Endothelial cell of umbilical vein (primary cell): ENCODE data around the gene IGSF11. TPM values are rescaled to one million over a fixed set of nuclear protein-coding genes. Genes with fewer than 3 reads are reported as not detected.

Experiments used
- BruUV-seq: library from RNA; stranded (reverse); fragments of 400-500 nt; replicated peaks from 2 replicates; lab custom pipeline; 2021; lab: Mats Ljungman, UMichigan
- CTCF ChIA-PET: fragments of 300-600, 350-600 bp; sonication (Branson Sonifier 250); formaldehyde crosslinking; loops from one replicate; lab custom pipeline; 2021; ENCODE audit warnings: antibody characterized with exemption, inconsistent platforms; lab: Charles Lee
- POLR2A ChIA-PET: fragments of 300-600, 350-600 bp; sonication (Branson Sonifier 250); formaldehyde crosslinking; loops from one replicate; lab custom pipeline; 2021; ENCODE audit warnings: antibody characterized with exemption, inconsistent platforms; lab: Charles Lee
- DNase-seq: peaks from one replicate; pipeline ENCODE4 v3.0.0-alpha.2; 2011; ENCODE audit warnings: low read depth, low spot score
- FAIRE-seq: peaks from 2 replicates; lab custom pipeline; 2011; peaks lifted over from hg19 to GRCh38; lab: Jason Lieb, UNC
- H2AFZ ChIP-seq: 2 replicates; pipeline ENCODE4 v1.6.0; 2012; ENCODE audit warnings: low read depth, low read length, control low read depth, inconsistent platforms
- H3K27ac ChIP-seq: 2 replicates; pipeline ENCODE4 v1.5.1; 2011; ENCODE audit warnings: low read depth, mild to moderate bottlenecking, control low read depth, low read length, moderate library complexity; ENCODE audit not compliant: insufficient read depth
- H3K27me3 ChIP-seq, 2 experiments: 2 replicates each; pipeline versions ENCODE4 v1.6.0 to v1.6.1; 2011; ENCODE audit warnings: low read length in 2 of 2, mixed read lengths in 1 of 2; ENCODE audit not compliant: control insufficient read depth in 2 of 2, insufficient read depth in 2 of 2
- H3K36me3 ChIP-seq, 2 experiments: 2 replicates in 1 of 2; 3 replicates in 1 of 2; pipeline ENCODE4 v1.5.1; 2011; ENCODE audit warnings: low read length in 2 of 2, mild to moderate bottlenecking in 1 of 2, moderate library complexity in 1 of 2; ENCODE audit not compliant: control insufficient read depth in 2 of 2, insufficient read depth in 2 of 2; ENCODE audit errors: extremely low read depth in 1 of 2
- H3K4me1 ChIP-seq: 3 replicates; pipeline ENCODE4 v1.5.1; 2011; ENCODE audit warnings: mild to moderate bottlenecking, low read length; ENCODE audit not compliant: control insufficient read depth, insufficient read depth; ENCODE audit errors: extremely low read depth
- H3K4me2 ChIP-seq: 2 replicates; pipeline ENCODE4 v1.6.1; 2011; ENCODE audit warnings: low read length, control low read depth, mixed read lengths; ENCODE audit not compliant: insufficient read depth
- H3K4me3 ChIP-seq, 3 experiments: fragments of 200-600 bp in 1 of 3; sonication (generic), shearing (Covaris generic) in 1 of 3; replicated peaks in 1 of 3; 2 replicates each; pipeline ENCODE4 v1.5.1; 2011 to 2016; ENCODE audit warnings: control low read depth in 3 of 3, low read length in 3 of 3, mild to moderate bottlenecking in 2 of 3, inconsistent platforms in 1 of 3, low read depth in 1 of 3, moderate library complexity in 1 of 3; ENCODE audit not compliant: insufficient read depth in 1 of 3
- H3K79me2 ChIP-seq: 2 replicates; pipeline ENCODE4 v1.6.0; 2012; ENCODE audit warnings: low read length, inconsistent platforms; ENCODE audit not compliant: control insufficient read depth, insufficient read depth
- H3K9ac ChIP-seq: replicated peaks from 2 replicates; pipeline ENCODE3; 2011; ENCODE audit warnings: low read length, control low read depth; ENCODE audit not compliant: insufficient read depth; ENCODE audit errors: extremely low read depth
- H3K9me1 ChIP-seq: replicated peaks from 3 replicates; pipeline ENCODE4 v1.6.0; 2011; ENCODE audit warnings: mild to moderate bottlenecking, low read length; ENCODE audit not compliant: control insufficient read depth, insufficient read depth; ENCODE audit errors: extremely low read depth
- H3K9me3 ChIP-seq: replicated peaks from 2 replicates; pipeline ENCODE4 v1.5.1; 2012; ENCODE audit warnings: low read length, inconsistent platforms; ENCODE audit not compliant: control insufficient read depth, insufficient read depth
- H4K20me1 ChIP-seq: replicated peaks from 2 replicates; pipeline ENCODE3; 2011; ENCODE audit warnings: mild to moderate bottlenecking, low read length; ENCODE audit not compliant: control insufficient read depth, insufficient read depth; ENCODE audit errors: extremely low read depth
- EZH2 ChIP-seq: IDR thresholded peaks from 2 replicates; pipeline ENCODE4 v1.6.1; 2012; ENCODE audit warnings: borderline replicate concordance, low read depth, mild to moderate bottlenecking, moderate library complexity, low read length, inconsistent platforms; ENCODE audit not compliant: severe bottlenecking
- FOS ChIP-seq: IDR thresholded peaks from 2 replicates; pipeline ENCODE4 v1.6.1; 2011; ENCODE audit warnings: mild to moderate bottlenecking, low read length, moderate library complexity, borderline replicate concordance; ENCODE audit not compliant: insufficient read depth
- GATA2 ChIP-seq: IDR thresholded peaks from 2 replicates; pipeline ENCODE4 v1.7.0; 2011; ENCODE audit warnings: low read depth, mild to moderate bottlenecking, moderate library complexity, mixed read lengths, low read length; ENCODE audit not compliant: insufficient read length, insufficient read depth
- JUN ChIP-seq: IDR thresholded peaks from 2 replicates; pipeline ENCODE4 v1.6.1; 2011; ENCODE audit warnings: borderline replicate concordance, low read depth; ENCODE audit not compliant: insufficient read length, insufficient read depth
- MAX ChIP-seq: IDR thresholded peaks from 2 replicates; pipeline ENCODE4 v1.6.1; 2011; ENCODE audit not compliant: insufficient read depth, insufficient read length
- MYC ChIP-seq: IDR thresholded peaks from one replicate; pipeline ENCODE4 v1.6.1; 2011; ENCODE audit warnings: mild to moderate bottlenecking, low read depth, low read length
- POLR2A ChIP-seq: IDR thresholded peaks from 2 replicates; pipeline ENCODE4 v1.6.1; 2012; ENCODE audit warnings: low read depth, mild to moderate bottlenecking, control low read depth, low read length
- POLR2AphosphoS5 ChIP-seq: IDR thresholded peaks from 2 replicates; pipeline ENCODE4 v1.6.1; 2012; ENCODE audit warnings: low read depth, mild to moderate bottlenecking, control low read depth, low read length, moderate library complexity; ENCODE audit not compliant: insufficient read depth
- dilution Hi-C: fragments of 300-500 bp; cut with MboI; formaldehyde crosslinking; loops from one replicate; pipeline ENCODE4 v1.15.0; 2019; ENCODE audit warnings: low sequenced_read_pairs; ENCODE audit not compliant: extremely low pct_ligation_motif_present
- intact Hi-C: fragments of 100-400 bp; cut with micrococcal nuclease; formaldehyde crosslinking; loops from one replicate; pipeline ENCODE4 v1.10.0; 2022
- polyA plus RNA-seq, 4 experiments: library from polyadenylated mRNA; depleted of rRNA in 3 of 4; stranded (reverse) in 3 of 4; unstranded in 1 of 4; fragments of >200 nt; gene quantifications; 2 replicates each; pipeline versions ENCODE4 v1.2.1 to v1.2.3, GENCODE V29; 2011 to 2012; ENCODE audit warnings: missing spikeins in 1 of 4
- total RNA-seq: library from RNA; stranded (reverse); gene quantifications from 2 replicates; pipeline ENCODE4 v1.2.3, GENCODE V29; 2021
- TF ChIP-seq, protein P1 (sequence below), 2 donors: IDR thresholded peaks; 1 replicate in 1 of 2; 2 replicates in 1 of 2; pipeline ENCODE4 v1.5.1; 2011; ENCODE audit warnings: low read length in 2 of 2, mild to moderate bottlenecking in 2 of 2, moderate library complexity in 2 of 2, control low read depth in 1 of 2, inconsistent platforms in 1 of 2, low read depth in 1 of 2; ENCODE audit not compliant: insufficient read depth in 1 of 2; ENCODE audit errors: extremely low read depth in 1 of 2

The IGSF11 gene
- total and polyA plus RNA-seq, 2 donors (not counting 3 experiments of a cell fraction or from before 2014, with no cell fraction given) = not detected

GRCh38 chr3:118942195-118942594 lies 92.5 kb downstream of the IGSF11 start:
- BruUV-seq = no TSS peak
- TF ChIP-seq EZH2 (no peak), POLR2A (no peak), MAX (no peak), GATA2 (no peak), FOS (no peak), JUN (no peak), POLR2AphosphoS5 (no peak), MYC (no peak)
- TF ChIP-seq, protein P1, sequence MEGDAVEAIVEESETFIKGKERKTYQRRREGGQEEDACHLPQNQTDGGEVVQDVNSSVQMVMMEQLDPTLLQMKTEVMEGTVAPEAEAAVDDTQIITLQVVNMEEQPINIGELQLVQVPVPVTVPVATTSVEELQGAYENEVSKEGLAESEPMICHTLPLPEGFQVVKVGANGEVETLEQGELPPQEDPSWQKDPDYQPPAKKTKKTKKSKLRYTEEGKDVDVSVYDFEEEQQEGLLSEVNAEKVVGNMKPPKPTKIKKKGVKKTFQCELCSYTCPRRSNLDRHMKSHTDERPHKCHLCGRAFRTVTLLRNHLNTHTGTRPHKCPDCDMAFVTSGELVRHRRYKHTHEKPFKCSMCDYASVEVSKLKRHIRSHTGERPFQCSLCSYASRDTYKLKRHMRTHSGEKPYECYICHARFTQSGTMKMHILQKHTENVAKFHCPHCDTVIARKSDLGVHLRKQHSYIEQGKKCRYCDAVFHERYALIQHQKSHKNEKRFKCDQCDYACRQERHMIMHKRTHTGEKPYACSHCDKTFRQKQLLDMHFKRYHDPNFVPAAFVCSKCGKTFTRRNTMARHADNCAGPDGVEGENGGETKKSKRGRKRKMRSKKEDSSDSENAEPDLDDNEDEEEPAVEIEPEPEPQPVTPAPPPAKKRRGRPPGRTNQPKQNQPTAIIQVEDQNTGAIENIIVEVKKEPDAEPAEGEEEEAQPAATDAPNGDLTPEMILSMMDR (IDR thresholded peaks at IDR 0.05; ENCODE audit: extremely low read depth in 1 of 2, insufficient read depth in 1 of 2, low read depth in 1 of 2, low read length in 2 of 2) = no peak
- Histone ChIP-seq H3K9me3 (no peaks in the 10 kb centered on the region), H3K4me1 (no peaks in the 10 kb centered on the region), H3K9ac (no peak overlapping the region), H3K36me3 (no peaks in the 10 kb centered on the region), H3K79me2 (no peaks in the 10 kb centered on the region), H4K20me1 (no peaks in the 10 kb centered on the region), H3K9me1 (no peaks in the 10 kb centered on the region), H2AFZ (no peak overlapping the region), H3K4me2 (no peak overlapping the region), H3K27me3 (no peaks in the 10 kb centered on the region), H3K4me3 (no peak overlapping the region), H3K27ac (no peak overlapping the region)
- dilution Hi-C loops = no loop called here
- CTCF ChIA-PET = no interaction called here
- DNase-seq (no peak), FAIRE-seq (no peak)
- intact Hi-C loops = no loop called here
- POLR2A ChIA-PET = no interaction called here
